GM18861 (cell line): ENCODE data around the gene FRMPD4.

Source experiments
- ATAC-seq: cut with Tn5 transposase; IDR thresholded peaks from one replicate; pipeline ENCODE4 v1.9.1; 2021; ENCODE audit not compliant: unreplicated experiment

Gene FRMPD4

DNA sequence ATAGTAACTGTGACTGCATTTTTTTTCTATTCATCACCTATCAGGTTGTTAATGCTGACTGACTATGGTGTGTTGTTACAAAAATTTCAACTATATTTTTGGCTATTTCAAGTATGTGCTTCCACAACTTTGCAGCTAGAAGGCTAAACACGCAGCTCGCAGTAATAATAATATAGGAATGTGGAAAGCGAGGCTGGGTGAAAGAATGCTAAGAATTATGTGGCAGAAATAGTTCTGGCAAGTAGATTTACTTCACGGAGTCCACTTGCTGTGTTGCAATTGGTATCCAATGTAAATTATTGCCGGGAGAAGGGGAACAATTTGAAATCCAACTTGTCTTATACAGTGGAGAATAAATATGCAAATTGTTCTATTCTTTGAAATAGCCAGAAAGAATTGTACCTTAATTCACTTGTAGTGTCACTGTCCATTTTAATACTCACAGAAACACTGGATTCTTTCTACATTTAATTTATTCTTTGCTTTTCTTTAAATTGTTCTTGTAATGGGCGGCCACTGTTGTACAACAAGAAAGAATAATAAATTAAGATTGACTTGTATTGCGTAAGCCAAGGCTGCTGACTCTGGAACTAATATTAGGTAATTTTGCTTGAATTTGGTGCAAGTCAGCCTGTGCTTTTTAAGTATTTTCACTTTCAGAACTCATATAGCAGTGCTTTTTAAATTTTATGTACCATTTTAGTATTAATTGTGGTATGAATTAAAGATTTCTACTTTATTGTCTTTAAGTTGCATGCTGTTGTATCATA is 154.9 kb downstream of the FRMPD4 start:
- no peak for ATAC-seq

DNA sequence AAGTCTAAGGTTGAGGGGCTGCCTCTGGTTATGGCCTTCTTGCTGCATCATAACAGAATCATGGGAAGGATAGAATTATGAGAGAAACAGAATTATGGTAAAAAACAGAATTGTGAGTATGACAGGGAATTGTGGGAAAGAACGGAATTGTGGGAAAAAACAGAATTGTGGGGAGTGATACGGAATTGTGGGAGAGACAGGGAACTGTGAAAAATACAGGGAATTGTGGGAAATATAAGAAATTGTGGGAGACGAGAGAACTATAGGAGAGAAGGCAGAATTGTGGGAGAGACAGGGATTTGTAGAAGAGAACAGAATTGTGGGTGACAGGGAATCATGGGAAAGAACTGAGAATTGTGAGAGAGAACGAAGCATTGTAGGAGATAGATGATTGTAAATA is 159.1 kb downstream of the FRMPD4 start:
- ATAC-seq: no peak

DNA sequence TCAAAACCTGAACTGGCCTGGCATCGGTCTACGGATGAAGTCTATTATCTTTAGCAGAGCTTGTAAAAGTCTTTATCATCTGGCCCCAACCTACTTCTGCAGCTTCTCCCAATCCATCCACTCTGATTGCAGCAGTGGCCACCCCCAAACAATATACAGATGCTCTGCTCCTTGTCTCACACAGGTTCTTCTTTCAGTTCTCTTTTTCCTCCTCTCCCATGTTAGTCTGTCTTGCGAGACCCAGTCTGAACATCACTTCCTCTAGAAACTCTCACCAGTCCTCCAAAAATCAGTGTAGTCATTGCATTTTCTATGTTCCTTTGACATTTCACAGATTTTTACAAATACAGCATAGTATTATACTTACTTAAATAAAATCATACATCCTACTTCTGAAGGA is 163.0 kb downstream of the FRMPD4 start:
- ATAC-seq: no peak

DNA sequence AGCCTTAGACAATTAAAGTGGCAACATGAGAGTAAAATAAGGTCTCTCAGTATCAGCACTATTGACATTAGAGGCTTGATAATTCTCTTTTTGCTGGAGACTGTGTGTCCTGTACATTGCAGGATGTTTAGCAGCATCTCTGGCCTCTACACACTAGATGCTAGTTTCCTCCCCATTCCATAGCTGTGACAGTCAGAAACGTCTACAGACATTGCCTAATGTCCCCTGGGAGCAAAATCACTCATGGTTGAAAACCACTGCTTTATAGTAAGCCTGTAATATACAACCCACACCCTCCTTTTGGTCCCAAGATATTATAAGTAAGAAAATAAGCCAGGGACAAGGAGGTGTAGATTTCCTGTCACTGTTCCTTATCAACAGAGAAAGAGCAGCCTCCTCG is 166.0 kb downstream of the FRMPD4 start:
- no peak for ATAC-seq

DNA sequence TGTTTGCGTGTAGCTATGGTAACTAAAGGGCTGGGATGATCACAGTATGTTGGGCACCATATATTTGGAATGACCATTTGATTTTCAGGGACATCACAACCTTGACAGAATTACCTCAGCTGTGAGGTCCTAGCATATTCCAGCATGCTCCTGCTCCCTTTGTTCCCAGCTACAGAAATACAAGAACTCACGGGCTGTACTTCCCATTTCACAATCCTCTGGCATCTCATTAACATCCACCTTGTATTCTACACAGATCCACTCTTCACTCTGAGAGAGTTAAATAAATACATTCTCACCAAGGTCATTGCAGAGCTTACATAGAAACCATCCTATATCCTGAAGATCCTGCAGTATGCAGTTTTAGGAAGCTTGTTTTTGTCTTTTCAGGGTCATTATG is 169.7 kb downstream of the FRMPD4 start:
- ATAC-seq: no peak

DNA sequence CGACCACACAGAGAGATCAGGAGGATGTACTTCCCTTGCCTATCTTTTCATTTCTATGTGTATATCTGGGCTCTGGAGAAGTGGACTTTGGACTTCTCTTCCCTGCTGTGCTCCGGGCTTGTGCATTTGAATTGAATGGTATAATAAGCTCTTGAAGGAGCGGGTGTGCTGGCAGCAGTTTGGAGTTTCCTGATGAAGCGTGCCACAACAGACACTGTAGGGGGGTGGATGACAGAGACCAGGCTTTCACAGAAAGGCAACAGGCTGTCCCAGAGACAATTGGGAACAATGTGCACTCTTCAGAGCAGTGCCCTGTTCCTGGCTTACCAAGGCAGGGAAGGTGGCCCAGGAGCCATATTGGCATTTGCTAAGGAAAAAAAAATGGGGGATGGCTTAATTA is 170.1 kb downstream of the FRMPD4 start:
- ATAC-seq: no peak

DNA sequence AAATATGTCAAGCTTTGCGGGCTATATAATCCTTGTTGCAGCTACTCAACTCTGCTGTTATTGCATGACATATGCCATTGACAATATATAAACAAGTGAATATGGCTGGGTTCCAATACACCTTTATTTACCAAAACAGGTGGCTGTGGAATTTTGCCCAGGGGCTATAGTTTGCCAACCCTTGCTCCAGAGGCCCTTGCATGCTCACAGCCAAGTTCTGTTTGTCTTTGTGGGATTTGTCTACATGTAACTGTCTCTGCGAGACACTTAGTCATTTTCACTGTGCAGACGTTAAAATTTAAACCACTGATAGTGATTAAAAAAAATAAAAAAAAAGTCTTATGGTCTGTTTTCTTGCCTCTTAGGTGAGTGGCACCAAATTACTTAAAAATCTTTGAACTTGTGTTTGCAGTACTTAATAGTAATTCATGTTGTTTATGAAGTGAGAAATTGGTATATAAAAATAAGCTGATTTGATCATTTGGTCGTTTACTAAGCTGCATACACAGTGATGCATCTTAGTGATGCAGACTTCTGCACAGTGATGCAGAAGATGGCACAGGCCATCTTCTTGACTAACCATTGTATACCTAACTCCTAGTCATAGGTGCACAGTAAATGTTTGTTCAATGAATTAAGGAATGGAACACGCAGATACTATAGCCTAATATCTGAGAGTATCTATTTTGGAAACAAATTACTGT is 170.9 kb downstream of the FRMPD4 start:
- no peak for ATAC-seq

DNA sequence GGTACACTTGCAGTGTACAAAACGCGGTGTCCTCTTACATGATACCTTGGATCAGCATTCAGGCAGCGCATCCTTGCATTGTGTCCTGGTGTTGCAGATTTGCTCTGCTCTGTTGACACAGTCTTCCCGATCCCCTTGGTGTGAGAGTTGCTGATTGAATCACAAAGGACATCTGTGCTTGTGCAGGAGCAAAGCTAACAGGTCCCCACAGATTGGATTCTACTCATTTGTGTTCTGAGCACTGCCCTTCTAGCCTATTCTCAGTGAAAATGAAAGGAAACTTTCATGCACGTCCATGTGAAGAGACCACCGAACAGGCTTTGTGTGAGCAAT is 171.4 kb downstream of the FRMPD4 start:
- no peak for ATAC-seq

DNA sequence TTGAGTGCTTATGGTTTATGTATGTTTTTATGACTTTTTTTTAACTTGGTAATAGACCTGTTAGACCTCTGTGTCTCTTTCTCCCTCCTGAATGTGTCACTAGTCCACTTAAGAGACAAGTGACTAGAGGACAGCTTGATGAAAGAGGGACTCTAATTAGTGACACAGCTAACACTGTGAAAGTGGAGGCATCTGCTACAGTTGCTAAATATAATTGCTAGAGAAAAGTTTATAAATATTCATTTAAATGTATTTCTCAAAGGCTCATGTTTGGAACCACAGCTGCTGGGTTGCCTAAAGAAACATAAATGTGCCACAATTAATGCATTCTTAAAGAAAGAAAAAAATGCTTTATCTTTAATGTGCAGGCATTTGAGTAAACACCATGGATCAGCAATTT is 176.4 kb downstream of the FRMPD4 start:
- no peak for ATAC-seq

DNA sequence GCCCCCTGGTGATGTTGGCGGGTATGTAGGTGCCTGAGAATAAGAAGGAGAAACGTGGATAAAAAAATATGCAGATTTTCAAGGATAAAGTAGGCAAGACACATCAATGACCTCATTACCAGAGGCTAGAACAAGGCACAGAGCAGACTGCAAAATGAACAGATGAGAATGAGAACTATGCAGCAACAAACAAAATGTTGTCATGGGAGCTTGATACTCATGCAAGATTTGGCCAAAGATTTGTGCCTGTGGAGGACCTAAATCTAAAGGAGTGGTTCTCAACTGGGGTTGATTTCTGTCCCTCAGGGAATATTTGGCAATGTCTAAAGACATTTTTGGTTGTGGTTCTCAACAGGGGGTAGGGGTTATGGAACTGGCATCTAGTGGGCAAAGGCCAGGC is 177.3 kb downstream of the FRMPD4 start:
- no peak for ATAC-seq

DNA sequence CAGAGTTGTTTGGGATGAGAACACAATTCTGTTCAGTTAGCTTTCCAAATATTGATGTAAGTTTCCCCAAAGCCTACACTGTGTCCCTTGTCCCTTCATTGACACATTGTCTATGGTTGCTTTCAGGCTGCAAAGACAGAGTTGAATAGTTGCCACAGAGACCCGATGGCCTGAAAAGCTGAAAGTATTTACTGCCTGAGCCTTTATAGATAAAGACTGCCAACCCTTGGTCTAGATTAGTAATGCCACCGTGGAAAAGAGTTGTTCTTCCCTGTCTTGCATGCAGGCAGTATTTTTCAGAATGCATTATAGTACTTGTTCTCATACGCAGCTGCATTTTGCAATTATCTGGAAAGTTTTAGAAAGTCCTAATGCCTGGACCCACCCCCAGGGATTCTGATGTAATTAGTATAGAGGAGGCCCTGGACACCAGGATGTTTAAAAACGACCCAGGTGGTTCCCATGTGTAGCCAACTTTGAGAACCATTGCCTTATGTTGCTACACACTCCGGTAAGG is 180.8 kb downstream of the FRMPD4 start:
- no peak for ATAC-seq

DNA sequence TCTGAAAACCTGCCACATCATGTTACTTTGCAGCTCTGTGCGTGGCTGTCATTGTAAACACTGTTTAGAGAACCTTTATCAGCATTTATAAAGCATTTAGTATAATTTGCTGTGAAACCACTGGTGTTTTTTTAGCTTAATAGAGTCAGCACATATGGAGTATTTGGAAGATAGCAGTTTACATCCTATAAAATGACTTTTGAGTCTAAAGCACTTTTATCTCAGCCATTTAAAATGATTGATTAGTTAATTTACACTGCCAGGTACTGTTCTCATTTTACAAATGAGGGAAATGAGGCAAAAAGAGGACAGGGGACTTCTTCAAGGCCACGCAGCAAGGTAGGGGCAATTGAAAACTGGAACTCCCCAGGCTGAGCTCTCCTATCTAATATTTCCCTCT is 181.7 kb downstream of the FRMPD4 start:
- no peak for ATAC-seq

DNA sequence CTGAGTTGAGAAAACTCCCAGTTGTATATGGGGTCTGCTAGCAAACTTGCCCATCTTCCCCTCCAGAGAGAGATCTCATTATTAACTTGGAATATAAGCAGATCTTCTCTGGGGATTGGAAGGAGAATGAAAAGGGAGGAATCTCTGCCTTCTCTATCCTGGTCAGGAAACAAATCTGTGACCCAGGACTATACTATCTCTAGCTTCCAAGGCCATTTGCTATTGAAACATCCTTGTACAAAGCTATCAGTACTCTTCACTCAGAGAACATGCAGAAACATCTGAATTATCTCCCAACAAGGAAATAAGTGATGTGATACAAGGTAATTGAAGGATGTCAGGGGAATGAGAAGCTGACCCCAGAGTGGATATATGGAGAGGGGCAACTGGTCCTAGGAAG is 183.8 kb downstream of the FRMPD4 start:
- ATAC-seq: no peak

DNA sequence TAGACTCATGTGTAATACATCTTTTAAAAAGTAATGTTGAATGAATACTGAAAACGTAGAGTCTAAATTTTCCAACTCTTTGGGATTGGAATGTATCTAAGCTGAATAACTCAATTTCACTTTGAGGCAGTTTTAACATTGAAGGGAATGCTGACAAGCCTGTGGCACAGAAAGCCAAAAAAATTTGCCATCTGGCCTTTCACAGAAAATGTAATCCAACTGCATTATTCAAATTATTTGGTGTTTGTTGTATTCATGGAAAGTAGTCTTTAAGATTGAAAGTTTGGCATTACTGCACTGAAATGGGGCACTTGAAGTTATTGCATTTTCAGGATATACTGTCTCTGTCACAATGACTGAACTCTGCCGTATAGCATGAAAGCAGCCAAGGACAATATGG is 186.9 kb downstream of the FRMPD4 start:
- ATAC-seq: no peak

DNA sequence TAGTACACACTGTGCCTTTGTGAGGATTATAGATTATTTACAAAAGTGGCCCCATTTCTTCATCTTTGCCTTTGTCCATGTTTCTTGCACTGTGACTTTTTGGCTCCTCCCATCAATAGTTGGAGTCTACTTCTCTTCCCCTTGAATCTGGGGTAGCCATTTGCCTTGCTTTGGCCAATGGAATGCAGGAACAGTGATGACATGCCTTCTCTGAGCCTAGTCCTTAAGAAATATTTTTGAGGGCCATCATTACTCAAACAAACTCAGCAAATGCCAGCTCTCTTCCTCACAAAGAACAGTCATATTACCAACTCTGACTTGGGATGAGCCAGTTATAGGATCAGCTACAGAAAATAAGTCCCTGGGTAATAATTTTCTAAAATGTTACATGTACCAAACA is 189.6 kb downstream of the FRMPD4 start:
- no peak for ATAC-seq

DNA sequence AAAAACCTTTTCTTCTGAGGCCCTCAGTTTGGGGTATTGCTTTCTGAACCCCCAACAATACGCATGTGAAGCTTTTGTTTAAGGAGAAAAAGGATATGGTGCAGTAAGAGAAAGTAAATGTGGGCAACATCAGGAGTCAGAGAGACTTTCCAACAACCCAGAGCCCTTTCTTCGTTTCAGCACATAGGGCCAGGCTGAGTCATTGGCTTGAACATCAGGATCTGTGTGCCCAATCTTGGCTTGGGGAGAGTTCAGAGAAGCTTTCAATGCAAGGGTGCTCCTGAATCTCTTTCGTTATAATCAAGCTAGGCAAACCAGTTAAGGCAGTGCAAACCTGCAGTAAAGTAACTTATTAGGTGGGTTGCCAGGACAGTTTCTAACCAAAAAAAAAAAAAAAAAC is 191.2 kb downstream of the FRMPD4 start:
- ATAC-seq: no peak

DNA sequence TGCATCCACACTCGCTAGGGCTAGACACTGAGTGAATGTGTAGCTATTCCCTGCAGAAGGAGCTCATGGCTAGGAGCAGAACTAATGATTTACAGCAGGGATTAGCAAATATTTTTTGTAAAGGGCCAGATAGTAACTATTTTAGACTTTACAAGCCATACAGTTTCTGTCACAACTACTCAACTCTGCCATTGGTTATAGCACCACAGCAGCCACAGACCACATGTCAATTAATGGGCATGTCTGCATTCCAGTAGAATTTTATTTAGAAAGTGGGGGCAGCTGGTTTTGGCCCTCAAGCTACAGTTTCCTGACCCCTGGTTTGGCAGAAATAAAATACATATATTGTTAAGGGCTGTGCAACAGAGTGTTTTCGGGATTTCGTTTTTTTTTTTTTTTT is 192.6 kb downstream of the FRMPD4 start:
- no peak for ATAC-seq

DNA sequence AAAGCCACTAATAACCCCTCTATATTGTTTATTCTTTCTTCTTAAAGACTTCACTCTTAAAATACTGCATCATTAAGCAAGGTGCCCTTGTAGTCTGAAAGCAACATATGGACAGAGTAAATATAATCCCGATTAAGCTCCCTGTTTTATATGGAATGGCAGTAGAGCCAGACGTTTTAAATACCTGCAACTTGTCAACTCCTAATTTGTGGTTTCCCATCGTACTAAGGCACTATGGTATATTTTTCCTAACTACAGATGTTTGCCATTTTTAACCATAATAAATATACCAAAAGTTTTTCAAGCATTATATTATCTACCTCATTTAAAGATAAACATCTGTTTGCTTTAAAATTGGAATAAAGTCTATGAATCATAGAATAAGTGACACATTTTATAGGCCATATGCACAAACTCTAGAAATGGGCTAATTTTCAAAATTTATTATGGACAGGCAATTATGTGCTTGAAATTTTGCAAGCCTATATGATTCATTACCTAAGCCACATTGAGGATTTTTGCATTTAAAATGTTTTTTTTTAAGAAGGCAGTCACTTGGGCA is 194.6 kb downstream of the FRMPD4 start:
- ATAC-seq: no peak

DNA sequence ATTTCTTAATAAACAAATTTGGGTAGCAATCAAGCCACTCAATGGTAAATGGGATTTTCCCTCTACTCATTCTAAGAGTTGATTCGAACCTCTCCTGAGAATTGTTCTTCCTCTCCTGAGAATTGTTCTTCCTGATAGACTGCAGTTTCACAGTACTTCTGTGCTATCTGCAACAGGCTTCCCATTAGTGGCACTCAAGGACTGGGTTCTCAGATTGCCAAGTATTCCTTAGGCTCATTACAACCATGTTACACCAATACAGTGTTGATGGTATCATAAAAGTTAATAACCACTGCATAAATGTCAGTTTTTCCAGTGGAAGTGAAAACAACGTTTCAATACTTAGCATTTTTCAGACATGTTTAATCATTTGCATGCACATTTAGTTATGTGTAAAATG is 201.6 kb downstream of the FRMPD4 start:
- no peak for ATAC-seq

DNA sequence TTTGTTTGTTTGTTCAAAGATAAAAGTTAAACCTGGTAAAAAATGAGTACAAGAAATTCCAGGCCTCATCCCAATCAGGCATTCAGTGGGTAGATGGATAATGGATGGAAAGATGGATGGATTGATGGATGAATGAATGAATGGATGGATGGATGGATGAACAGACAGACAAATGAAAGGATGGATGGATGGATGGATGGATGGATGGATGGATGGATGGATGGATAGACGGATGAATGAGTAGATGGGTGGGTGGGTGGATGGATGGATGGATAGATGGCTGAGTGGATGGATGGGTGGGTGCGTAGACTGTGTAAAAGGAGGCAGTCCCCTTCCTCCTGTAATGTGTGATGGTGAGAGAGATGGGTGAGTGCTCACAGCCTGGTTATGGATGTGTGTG is 206.7 kb downstream of the FRMPD4 start:
- no peak for ATAC-seq

DNA sequence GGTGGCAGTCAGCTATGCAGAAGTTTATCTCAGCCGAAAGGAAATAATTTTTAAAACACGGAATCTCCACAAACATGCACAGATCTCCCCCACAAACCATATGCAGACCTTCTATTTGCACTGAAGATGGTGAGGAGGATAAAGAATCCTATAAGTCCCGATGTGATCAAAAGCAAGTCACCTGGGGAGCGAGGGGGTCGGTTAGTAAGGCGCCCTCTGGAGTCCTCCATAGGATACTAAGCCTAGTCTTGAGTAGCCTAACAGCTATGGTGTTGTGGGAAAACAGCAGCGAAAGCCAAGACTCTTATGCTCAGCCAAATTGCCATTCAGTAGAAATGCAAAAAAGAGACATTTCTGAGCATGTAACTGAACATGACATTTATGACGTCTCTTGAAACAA is 210.9 kb downstream of the FRMPD4 start:
- ATAC-seq: no peak

DNA sequence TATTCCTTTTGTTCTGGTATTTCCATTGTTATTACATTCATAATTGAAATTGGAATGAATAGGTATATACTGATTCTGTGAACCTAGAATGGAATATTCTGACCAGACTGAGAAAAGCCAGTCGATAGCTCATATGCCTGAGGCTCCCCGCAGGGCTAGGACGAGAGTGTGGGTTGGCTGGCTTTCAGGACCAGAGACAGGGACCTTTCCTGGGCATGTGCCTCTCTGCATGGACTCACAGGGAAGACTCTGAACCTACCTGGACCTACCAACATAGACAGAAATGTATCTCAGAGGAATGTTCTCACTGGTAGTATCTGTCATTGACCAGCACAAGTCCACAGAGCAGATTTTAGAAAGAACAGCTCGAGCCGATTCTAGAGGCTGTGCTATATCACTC is 214.6 kb downstream of the FRMPD4 start:
- ATAC-seq: no peak
